Lung (tissue), 12 donors: ENCODE results near the gene SLC5A10. TPM values are rescaled to one million over a fixed set of nuclear protein-coding genes. Genes with fewer than 3 reads are reported as not detected.

Experiments
- ATAC-seq: fragments of 200-7000 bp; cut with Tn5 transposase; one replicate; pipeline ENCODE4 v1.9.1; 2020; ENCODE audit warnings: moderate number of reproducible peaks; ENCODE audit not compliant: insufficient read depth, low FRiP score
- DNase-seq, 3 donors: peaks; one replicate each; pipeline ENCODE4 v3.0.0-alpha.2; 2013 to 2017
- H3K27ac ChIP-seq, 2 donors: one replicate each; pipeline ENCODE4 v1.5.1; 2013; ENCODE audit warnings: mild to moderate bottlenecking in 2 of 2, moderate library complexity in 2 of 2, control low read depth in 1 of 2, inconsistent platforms in 1 of 2, low read depth in 1 of 2, low read length in 1 of 2
- H3K27me3 ChIP-seq, 3 donors: one replicate each; pipeline ENCODE4 v1.5.1; 2013; ENCODE audit warnings: low read length in 2 of 3; ENCODE audit not compliant: control insufficient read depth in 3 of 3, insufficient read depth in 3 of 3
- H3K36me3 ChIP-seq, 4 donors: one replicate each; pipeline ENCODE4 v1.5.1; 2013; ENCODE audit warnings: low read length in 4 of 4, mild to moderate bottlenecking in 1 of 4, moderate library complexity in 1 of 4; ENCODE audit not compliant: control insufficient read depth in 4 of 4, insufficient read depth in 4 of 4
- H3K4me1 ChIP-seq, 5 donors: one replicate each; pipeline ENCODE4 v1.5.1; 2013; ENCODE audit warnings: low read length in 5 of 5, mild to moderate bottlenecking in 2 of 5, moderate library complexity in 1 of 5; ENCODE audit not compliant: control insufficient read depth in 5 of 5, insufficient read depth in 5 of 5
- H3K4me3 ChIP-seq: one replicate; pipeline ENCODE4 v1.5.1; 2013; ENCODE audit warnings: mild to moderate bottlenecking, control low read depth, moderate library complexity
- H3K9ac ChIP-seq, 2 donors: one replicate each; pipeline ENCODE4 v1.5.1; 2013; ENCODE audit warnings: low read length in 2 of 2, control low read depth in 1 of 2; ENCODE audit not compliant: insufficient read depth in 1 of 2
- H3K9me3 ChIP-seq, 4 donors: one replicate each; pipeline ENCODE4 v1.5.1; 2013; ENCODE audit warnings: low read length in 3 of 4, mild to moderate bottlenecking in 1 of 4, moderate library complexity in 1 of 4; ENCODE audit not compliant: control insufficient read depth in 4 of 4, insufficient read depth in 3 of 4
- CTCF ChIP-seq: IDR thresholded peaks from 2 replicates; pipeline ENCODE4 v1.5.1; 2012; ENCODE audit warnings: mild to moderate bottlenecking; ENCODE audit errors: control extremely low read depth, extremely low read depth
- WGBS, 2 donors: extraction: QIAGEN DNeasy Blood & Tissue Kit; methylation state at CpG; one replicate each; pipeline ENCODE4 v1.1.7; 2013; 5-methylcytosine and 5-hydroxymethylcytosine counted together
- polyA plus RNA-seq, 2 donors: library from polyadenylated mRNA; stranded (reverse); fragments of 200-250 nt; gene quantifications; one replicate each; pipeline ENCODE4 v1.2.1, GENCODE V29; 2013
- total RNA-seq, 2 donors: library from RNA; depleted of rRNA in 1 of 2; stranded (reverse); fragments of >200 nt in 1 of 2; gene quantifications; one replicate each; pipeline ENCODE4 v1.2.1, GENCODE V29; 2014 to 2021
- donor health status: control.
- donor health status: control.
- donor health status: Bipolar disorder and iron deficiency.
- donor health status: healthy.
- donor health status: DM: yes; HTN: yes; CAD: no.

Gene SLC5A10
- total and polyA plus RNA-seq, 4 donors, result 0.09 to 0.31 (median 0.21) TPM

- TF ChIP-seq CTCF, result no peak
- WGBS, 2 donors, result 60 to 70% methylated on average over 22 of the region's 22 CpGs
- H3K4me3 ChIP-seq, result no peak overlapping the region
- H3K27me3 ChIP-seq, result no peaks in the 10 kb centered on the region
- peaks cover 0 to 20% (median 4%) of the 10 kb centered on the region in 5 donors for H3K4me1 ChIP-seq
- H3K9ac ChIP-seq, result no peak overlapping the region
- ATAC-seq, result peak; percentile 8
- no peak for DNase-seq
- H3K9me3 ChIP-seq, result peaks cover 0 to 4% (median 0%) of the 10 kb centered on the region in 4 donors
- H3K36me3 ChIP-seq, result no peaks in the 10 kb centered on the region
- no peak overlapping the region for H3K27ac ChIP-seq
Measured at GRCh38 chr17:18992454-18993130, 40.6 kb downstream of the SLC5A10 start.

GRCh38 chr17:18993905-18994526, 42.1 kb downstream of the SLC5A10 start:
- ATAC-seq, result no peak
- Histone ChIP-seq H3K4me1 (peaks cover 0 to 20% (median 4%) of the 10 kb centered on the region in 5 donors), H3K9me3 (peaks cover 0 to 4% (median 0%) of the 10 kb centered on the region in 4 donors), H3K9ac (no peak overlapping the region), H3K27me3 (no peaks in the 10 kb centered on the region), H3K27ac (no peak overlapping the region), H3K4me3 (no peak overlapping the region), H3K36me3 (no peaks in the 10 kb centered on the region)
- WGBS, 2 donors, result 79% methylated on average over 16 of the region's 16 CpGs
- TF ChIP-seq CTCF, result no peak
- peak; percentile 87 to 89 (median 88) for DNase-seq

DNA sequence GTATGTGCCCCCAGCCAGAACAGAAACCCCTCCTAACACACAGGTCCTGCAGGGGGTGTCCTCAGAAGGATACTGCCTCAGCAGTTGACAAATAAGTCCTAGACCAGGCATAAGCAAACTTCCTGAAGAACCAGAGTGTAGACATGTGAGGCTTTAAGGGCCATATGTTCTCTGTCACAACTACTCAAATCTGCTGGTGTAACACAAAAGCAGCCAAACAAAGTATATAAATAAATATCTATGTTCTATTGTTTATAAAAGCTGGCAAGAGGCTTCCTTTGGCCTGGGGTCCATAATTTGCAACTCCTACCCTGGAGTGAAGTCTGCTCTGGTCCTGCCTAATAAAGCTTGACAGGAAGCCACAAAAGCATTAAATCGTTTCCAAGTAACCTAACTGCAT, 42.7 kb downstream of the SLC5A10 start:
- H3K4me1 ChIP-seq, result peaks cover 0 to 22% (median 4%) of the 10 kb centered on the region in 5 donors
- H3K9me3 ChIP-seq, result peaks cover 0 to 4% (median 0%) of the 10 kb centered on the region in 4 donors
- peak; percentile 57 to 95 (median 90) for DNase-seq
- no peak for TF ChIP-seq CTCF
- WGBS, 2 donors, result 14 to 39% methylated on average over 1 of the region's 1 CpG
- H3K27ac ChIP-seq, result no peak overlapping the region
- no peak overlapping the region for H3K9ac ChIP-seq
- H3K4me3 ChIP-seq, result no peak overlapping the region
- no peak for ATAC-seq
- H3K27me3 ChIP-seq, result no peaks in the 10 kb centered on the region
- H3K36me3 ChIP-seq, result no peaks in the 10 kb centered on the region
